Activated CD4-positive, alpha-beta memory T cell treated with anti-CD3 and anti-CD28 coated beads, Interleukin-2, amount 10 ng/mL, durations not matched to agents 7 days and 5 days (primary cell): ENCODE data around the gene OR2M3. TPM values are rescaled to one million over a fixed set of nuclear protein-coding genes. Genes with fewer than 3 reads are reported as not detected.

Experiments
- CTCF ChIA-PET: fragments of 350-600 bp; sonication (Branson Sonifier 250); formaldehyde crosslinking; loops from one replicate; lab custom pipeline; 2021; ENCODE audit warnings: antibody characterized with exemption, inconsistent platforms; lab: Charles Lee
- POLR2A ChIA-PET: fragments of 350-600 bp; sonication (Branson Sonifier 250); formaldehyde crosslinking; loops from one replicate; lab custom pipeline; 2021; ENCODE audit warnings: antibody characterized with exemption; lab: Charles Lee
- DNase-seq: peaks from one replicate; pipeline ENCODE4 v3.0.0-alpha.2; 2020
- H3K27ac Mint-ChIP-seq: one replicate; pipeline ENCODE4 v1.8.0; 2021; ENCODE audit warnings: mild to moderate bottlenecking, mixed read lengths
- H3K27me3 Mint-ChIP-seq: one replicate; pipeline ENCODE4 v1.8.0; 2021; ENCODE audit warnings: mixed read lengths
- H3K36me3 Mint-ChIP-seq: one replicate; pipeline ENCODE4 v1.8.0; 2021; ENCODE audit warnings: low read depth, mixed read lengths
- H3K4me1 Mint-ChIP-seq: one replicate; pipeline ENCODE4 v1.8.0; 2021; ENCODE audit warnings: mixed read lengths
- H3K4me3 Mint-ChIP-seq: one replicate; pipeline ENCODE4 v1.8.0; 2021; ENCODE audit warnings: mild to moderate bottlenecking, mixed read lengths
- H3K9me3 Mint-ChIP-seq: one replicate; pipeline ENCODE4 v1.8.0; 2021; ENCODE audit warnings: mixed read lengths
- total RNA-seq, 2 experiments: library from RNA; stranded (reverse); gene quantifications; one replicate each; pipeline ENCODE4 v1.2.3, GENCODE V29; 2021

Gene OR2M3, protein sequence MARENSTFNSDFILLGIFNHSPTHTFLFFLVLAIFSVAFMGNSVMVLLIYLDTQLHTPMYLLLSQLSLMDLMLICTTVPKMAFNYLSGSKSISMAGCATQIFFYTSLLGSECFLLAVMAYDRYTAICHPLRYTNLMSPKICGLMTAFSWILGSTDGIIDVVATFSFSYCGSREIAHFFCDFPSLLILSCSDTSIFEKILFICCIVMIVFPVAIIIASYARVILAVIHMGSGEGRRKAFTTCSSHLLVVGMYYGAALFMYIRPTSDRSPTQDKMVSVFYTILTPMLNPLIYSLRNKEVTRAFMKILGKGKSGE
- not detected for total RNA-seq

DNA sequence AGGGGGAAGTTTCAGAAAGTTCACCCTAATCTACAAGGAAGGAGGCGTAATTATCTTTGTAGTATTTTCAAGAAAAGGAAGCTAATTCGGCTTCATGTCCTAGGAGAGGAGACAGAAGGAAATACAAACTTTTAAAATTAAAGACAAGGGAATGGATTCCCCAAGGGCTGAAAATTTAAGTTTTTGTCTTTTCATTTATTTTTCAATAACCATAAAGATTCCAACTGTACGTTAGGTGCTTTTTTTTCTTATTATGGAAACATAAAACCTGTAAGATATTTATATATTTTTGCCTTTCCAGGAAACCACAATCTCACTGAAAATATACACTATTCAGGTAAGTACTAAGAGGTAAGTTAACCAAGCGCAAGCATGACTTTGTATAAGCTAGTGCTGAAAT lies at the start of gene OR2M3:
Gene OR2M3, plus strand, starts transcription at position 301 of the 400 bp plus-strand sequence. CDS start 5,803 bp downstream, outside the sequence.
- Mint-ChIP-seq H3K27ac (no peak within 1 kb of the TSS), H3K4me1 (no peaks in the 10 kb centered on the region), H3K36me3 (no peaks in the 10 kb centered on the region), H3K27me3 (no peaks in the 10 kb centered on the region), H3K9me3 (no peaks in the 10 kb centered on the region), H3K4me3 (no peak within 1 kb of the TSS)
- POLR2A ChIA-PET, result no interaction called here
- no peak for DNase-seq
- CTCF ChIA-PET, result no interaction called here

DNA sequence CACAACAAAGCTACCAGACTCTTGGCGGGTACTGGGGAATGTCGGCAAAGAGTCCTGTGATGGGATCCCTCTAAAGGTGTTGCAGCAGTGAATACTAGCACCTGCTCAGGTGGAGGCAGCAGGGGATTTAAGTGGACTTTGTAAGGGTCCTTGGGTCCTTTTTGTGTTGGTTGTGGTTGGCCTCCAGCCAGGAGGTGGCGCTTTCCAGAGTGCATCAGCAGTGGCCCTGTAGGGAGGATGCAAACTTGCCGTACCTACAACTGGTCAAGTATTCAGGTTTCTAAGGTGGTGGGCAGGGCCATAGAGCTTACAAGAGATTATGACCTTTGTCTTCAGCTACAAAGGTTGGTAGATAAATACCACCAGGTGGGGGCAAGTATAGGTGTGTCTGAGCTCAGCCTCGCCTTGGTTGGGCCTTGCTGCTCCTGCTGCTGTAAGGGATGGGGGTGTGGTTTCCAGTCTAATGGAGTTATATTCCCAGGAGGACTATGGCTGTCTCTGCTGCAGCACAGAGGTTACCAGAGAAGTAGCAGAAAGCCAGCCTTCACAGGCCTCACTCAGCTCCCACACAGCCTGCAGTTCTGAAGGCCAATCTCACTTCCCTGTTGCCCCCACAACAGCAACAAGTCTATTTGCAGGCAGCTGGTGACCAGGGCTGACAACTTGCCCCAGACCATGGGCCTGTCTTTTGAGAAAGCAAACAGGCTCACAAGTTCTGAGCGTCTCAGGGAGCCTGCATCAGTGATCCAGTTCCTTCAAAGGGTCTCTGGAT lies 44.8 kb upstream of the OR2M3 start:
- CTCF ChIA-PET, result no interaction called here
- no peaks in the 10 kb centered on the region for H3K27me3 Mint-ChIP-seq
- no peak overlapping the region for H3K4me3 Mint-ChIP-seq
- POLR2A ChIA-PET, result no interaction called here
- no peaks in the 10 kb centered on the region for H3K36me3 Mint-ChIP-seq
- no peaks in the 10 kb centered on the region for H3K9me3 Mint-ChIP-seq
- DNase-seq, result no peak
- no peaks in the 10 kb centered on the region for H3K4me1 Mint-ChIP-seq
- H3K27ac Mint-ChIP-seq, result no peak overlapping the region

DNA sequence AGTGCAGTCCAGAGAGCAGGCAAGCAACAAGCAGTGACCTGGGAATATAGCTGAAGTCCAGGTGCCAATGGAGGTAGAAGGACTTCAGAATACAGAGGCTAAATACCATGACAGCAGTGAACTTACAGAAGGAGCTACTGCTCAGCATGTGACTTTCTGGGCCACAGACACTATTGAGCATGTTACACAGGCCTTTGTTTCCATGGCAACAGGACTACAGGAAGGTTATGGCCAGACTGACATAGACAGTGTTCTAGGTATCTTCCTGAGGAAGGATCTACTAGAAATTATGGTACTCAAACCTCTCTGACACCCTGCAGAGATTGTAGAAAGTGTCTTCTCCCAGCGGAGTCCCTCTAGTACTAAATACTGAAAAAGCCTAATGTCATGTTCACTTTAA lies 41.1 kb upstream of the OR2M3 start:
- H3K4me1 Mint-ChIP-seq, result no peaks in the 10 kb centered on the region
- no peak overlapping the region for H3K27ac Mint-ChIP-seq
- POLR2A ChIA-PET, result no interaction called here
- DNase-seq, result no peak
- H3K9me3 Mint-ChIP-seq, result no peaks in the 10 kb centered on the region
- no peaks in the 10 kb centered on the region for H3K36me3 Mint-ChIP-seq
- CTCF ChIA-PET, result no interaction called here
- no peaks in the 10 kb centered on the region for H3K27me3 Mint-ChIP-seq
- no peak overlapping the region for H3K4me3 Mint-ChIP-seq

DNA sequence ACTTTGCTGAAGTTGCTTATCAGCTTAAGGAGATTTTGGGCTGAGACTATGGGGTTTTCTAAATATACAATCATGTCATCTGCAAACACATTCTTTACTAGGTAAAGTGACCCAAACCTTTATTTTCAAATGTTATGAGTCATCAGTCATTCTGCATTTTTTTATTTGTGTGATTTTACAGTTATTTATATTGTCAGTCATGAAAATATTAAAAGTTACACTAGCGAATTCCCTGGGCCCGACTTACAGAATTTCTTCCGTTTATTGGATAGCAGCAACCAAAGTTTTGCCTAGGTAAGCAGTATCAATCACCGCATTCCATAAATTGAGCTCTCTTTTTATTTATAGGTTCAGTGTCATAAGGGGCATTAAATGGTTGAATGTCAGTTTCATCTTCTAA lies 38.3 kb upstream of the OR2M3 start:
- POLR2A ChIA-PET, result no interaction called here
- no peaks in the 10 kb centered on the region for H3K4me1 Mint-ChIP-seq
- CTCF ChIA-PET, result no interaction called here
- DNase-seq, result no peak
- no peak overlapping the region for H3K27ac Mint-ChIP-seq
- H3K36me3 Mint-ChIP-seq, result no peaks in the 10 kb centered on the region
- H3K27me3 Mint-ChIP-seq, result no peaks in the 10 kb centered on the region
- H3K4me3 Mint-ChIP-seq, result no peak overlapping the region
- no peaks in the 10 kb centered on the region for H3K9me3 Mint-ChIP-seq

DNA sequence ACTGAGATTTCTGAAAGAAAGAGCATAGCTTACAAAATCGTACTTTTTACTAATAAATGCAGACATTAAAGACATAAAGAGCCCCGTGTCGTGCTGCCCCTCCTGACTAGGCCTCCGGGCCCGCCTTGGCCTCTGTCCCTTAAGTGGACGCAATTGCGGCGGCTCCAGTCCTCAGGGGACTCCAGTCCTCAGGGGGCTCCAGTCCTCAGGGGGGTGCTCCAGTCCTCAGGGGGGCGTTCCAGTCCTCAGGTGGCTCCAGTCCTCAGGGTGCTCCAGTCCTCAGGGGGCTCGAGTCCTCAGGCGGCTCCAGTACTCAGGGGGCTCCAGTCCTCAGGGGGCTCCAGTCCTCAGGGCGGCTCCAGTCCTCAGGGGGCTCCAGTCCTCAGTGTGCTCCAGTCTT lies 33.0 kb upstream of the OR2M3 start:
- Mint-ChIP-seq H3K36me3 (no peaks in the 10 kb centered on the region), H3K9me3 (peaks cover 9% of the 10 kb centered on the region), H3K4me1 (no peaks in the 10 kb centered on the region), H3K27ac (no peak overlapping the region), H3K4me3 (no peak overlapping the region), H3K27me3 (no peaks in the 10 kb centered on the region)
- DNase-seq, result no peak
- ChIA-PET CTCF (no interaction called here), POLR2A (no interaction called here)

DNA sequence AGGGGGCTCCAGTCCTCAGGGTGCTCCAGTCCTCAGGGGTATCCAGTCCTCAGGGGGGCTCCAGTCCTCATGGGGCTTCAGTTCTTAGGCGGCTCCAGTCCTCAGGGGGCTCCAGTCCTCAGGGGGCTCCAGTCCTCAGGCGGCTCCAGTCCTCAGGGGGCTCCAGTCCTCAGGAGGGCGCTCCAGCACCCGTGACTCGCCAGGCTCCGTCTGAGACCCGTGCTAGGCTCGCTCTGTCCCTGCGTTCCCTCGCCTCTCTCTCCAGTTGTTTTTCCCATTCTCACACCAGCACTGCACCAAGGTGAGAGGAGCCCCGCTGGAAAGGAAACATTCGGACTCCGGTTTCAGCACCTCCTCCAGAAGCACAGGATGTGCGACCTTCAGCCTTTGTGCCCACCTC lies 31.9 kb upstream of the OR2M3 start:
- H3K4me1 Mint-ChIP-seq, result no peaks in the 10 kb centered on the region
- ChIA-PET CTCF (no interaction called here), POLR2A (no interaction called here)
- no peak overlapping the region for H3K4me3 Mint-ChIP-seq
- no peak overlapping the region for H3K27ac Mint-ChIP-seq
- no peaks in the 10 kb centered on the region for H3K36me3 Mint-ChIP-seq
- no peaks in the 10 kb centered on the region for H3K27me3 Mint-ChIP-seq
- peaks cover 9% of the 10 kb centered on the region for H3K9me3 Mint-ChIP-seq
- DNase-seq, result no peak

DNA sequence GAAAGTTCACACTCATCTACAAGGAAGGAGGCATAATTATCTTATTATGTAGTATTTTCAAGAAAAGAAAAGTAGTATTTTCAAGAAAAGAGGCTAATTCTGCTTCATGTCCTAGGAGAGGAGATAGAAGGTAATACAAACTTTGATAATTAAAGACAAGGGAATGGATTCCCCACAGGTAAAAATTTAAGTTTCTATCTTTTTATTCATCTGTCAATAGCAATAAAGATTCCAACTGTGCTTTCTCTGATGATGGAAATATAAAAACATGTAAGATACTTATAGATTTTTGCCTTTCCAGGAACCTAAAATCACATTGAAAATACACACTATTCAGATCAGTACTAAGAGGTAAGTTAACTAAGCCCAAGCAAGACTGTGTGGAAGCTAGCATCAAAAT lies 22.5 kb upstream of the OR2M3 start, which contains the start of gene OR2M2:
Gene OR2M2, plus strand, starts transcription at position 301 of the 400 bp plus-strand sequence. CDS start 5,165 bp downstream, outside the sequence.
- DNase-seq, result no peak
- H3K27me3 Mint-ChIP-seq, result no peaks in the 10 kb centered on the region
- H3K27ac Mint-ChIP-seq, result no peak within 1 kb of the TSS
- H3K9me3 Mint-ChIP-seq, result peaks cover 3% of the 10 kb centered on the region
- no peaks in the 10 kb centered on the region for H3K4me1 Mint-ChIP-seq
- no peak within 1 kb of the TSS for H3K4me3 Mint-ChIP-seq
- no peaks in the 10 kb centered on the region for H3K36me3 Mint-ChIP-seq
- POLR2A ChIA-PET, result no interaction called here
- CTCF ChIA-PET, result no interaction called here

DNA sequence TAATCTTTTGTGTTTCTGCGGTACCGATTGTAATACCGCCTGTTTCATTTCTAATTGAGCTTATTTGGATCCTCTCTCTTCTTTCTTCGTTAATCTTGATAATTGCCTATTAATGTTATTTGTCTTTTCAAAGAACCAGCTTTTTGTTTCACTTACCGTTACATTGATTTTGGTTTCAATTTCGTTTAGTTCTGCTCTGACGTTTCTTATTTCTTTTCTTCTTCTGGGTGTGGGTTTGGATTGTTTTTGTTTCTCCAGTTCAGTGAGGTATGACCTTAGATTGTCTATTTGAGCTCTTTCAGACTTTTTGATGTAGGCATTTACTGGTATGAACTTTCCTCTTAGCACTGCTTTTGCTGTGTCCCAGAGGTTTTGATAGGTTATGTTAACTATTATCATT lies 13.1 kb upstream of the OR2M3 start:
- Mint-ChIP-seq H3K9me3 (peaks cover 11% of the 10 kb centered on the region), H3K4me3 (no peak overlapping the region), H3K4me1 (no peaks in the 10 kb centered on the region), H3K27me3 (no peaks in the 10 kb centered on the region), H3K36me3 (no peaks in the 10 kb centered on the region), H3K27ac (no peak overlapping the region)
- POLR2A ChIA-PET, result no interaction called here
- DNase-seq, result no peak
- CTCF ChIA-PET, result no interaction called here

DNA sequence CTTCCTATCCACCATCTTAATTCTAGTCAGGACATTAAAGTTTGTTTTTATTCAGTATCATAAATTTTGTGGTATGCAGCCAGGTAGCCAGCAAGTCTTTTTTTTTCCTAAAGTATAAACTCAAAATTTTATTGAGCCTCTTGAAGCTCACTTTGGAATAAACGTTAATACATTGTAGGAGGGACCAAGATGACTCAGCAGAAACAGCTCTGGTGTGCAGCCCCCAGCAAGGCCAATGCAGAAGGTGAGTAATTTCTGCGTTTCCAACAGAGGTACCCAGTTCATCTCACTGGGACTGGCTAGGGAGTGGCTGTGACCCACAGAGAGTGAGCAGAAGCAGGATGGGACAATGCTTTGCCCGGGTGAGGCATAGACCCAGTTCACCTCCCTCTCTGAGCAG lies 9.7 kb upstream of the OR2M3 start:
- no peak overlapping the region for H3K27ac Mint-ChIP-seq
- no peaks in the 10 kb centered on the region for H3K36me3 Mint-ChIP-seq
- H3K4me3 Mint-ChIP-seq, result no peak overlapping the region
- DNase-seq, result no peak
- H3K9me3 Mint-ChIP-seq, result peaks cover 15% of the 10 kb centered on the region
- ChIA-PET CTCF (no interaction called here), POLR2A (no interaction called here)
- H3K4me1 Mint-ChIP-seq, result no peaks in the 10 kb centered on the region
- no peaks in the 10 kb centered on the region for H3K27me3 Mint-ChIP-seq

DNA sequence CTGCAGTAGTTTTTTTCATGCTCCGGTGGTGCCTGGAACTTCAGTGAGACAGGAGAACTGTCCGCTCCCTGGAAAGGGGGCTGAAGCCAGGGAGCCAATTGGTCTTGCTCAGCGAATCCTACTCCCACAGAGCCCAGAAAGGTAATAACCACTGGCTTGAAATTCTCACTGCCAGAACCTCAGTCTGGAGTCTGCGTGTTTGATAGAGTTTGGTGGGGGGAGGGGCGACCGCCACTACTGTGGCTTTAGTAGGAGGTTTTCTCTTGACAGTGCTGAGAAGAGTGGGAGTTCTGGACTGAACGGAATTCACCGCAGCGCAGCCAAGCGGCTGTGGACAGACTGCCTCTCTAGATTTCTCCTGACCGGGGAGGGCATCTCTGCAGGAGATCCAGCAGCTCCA lies 8.0 kb upstream of the OR2M3 start:
- Mint-ChIP-seq H3K9me3 (peaks cover 11% of the 10 kb centered on the region), H3K36me3 (no peaks in the 10 kb centered on the region), H3K27ac (no peak overlapping the region), H3K4me1 (no peaks in the 10 kb centered on the region), H3K27me3 (no peaks in the 10 kb centered on the region), H3K4me3 (no peak overlapping the region)
- ChIA-PET POLR2A (no interaction called here), CTCF (no interaction called here)
- no peak for DNase-seq

DNA sequence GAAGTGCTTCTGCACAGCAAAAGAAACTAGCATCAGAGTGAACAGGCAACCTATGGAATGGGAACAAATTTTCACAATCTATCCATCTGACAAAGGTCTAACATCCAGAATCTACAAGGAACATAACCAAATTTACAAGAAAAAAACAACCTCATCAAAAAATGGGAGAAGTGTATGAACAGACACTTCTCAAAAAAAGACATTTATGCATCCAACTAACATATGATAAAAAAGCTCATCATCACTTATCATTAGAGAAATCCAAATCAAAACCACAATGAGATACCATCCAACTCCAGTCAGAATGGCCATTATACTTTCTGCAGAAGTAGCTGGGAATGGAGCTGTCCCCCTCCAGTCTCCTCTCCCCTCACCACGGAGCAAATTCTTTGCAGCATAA lies 2.9 kb upstream of the OR2M3 start:
- Mint-ChIP-seq H3K27me3 (no peaks in the 10 kb centered on the region), H3K36me3 (no peaks in the 10 kb centered on the region), H3K4me1 (no peaks in the 10 kb centered on the region), H3K4me3 (no peak overlapping the region), H3K27ac (no peak overlapping the region), H3K9me3 (peaks cover 3% of the 10 kb centered on the region)
- CTCF ChIA-PET, result no interaction called here
- POLR2A ChIA-PET, result no interaction called here
- DNase-seq, result no peak

DNA sequence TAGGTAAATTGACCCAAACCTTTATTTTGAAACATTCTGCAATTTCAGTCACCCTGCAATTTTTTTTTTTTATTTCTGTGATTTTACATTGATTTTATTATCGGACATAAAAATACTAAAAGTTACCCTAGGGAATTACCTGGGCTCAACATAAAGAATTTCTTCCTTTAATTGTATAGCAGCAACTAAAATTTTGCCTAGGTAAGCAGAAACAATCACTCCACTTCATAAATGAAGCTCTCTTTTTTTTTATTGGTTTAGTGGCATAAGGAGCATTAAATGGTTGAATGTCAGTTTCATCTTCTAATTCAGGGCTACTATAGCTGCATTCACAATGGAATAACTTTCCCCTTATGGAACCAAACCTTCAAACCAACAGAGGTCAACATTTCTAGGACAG lies 18.8 kb downstream of the OR2M3 start:
- ChIA-PET POLR2A (no interaction called here), CTCF (no interaction called here)
- Mint-ChIP-seq H3K4me3 (no peak overlapping the region), H3K9me3 (peaks cover 2% of the 10 kb centered on the region), H3K4me1 (no peaks in the 10 kb centered on the region), H3K27me3 (no peaks in the 10 kb centered on the region), H3K36me3 (no peaks in the 10 kb centered on the region), H3K27ac (no peak overlapping the region)
- no peak for DNase-seq

DNA sequence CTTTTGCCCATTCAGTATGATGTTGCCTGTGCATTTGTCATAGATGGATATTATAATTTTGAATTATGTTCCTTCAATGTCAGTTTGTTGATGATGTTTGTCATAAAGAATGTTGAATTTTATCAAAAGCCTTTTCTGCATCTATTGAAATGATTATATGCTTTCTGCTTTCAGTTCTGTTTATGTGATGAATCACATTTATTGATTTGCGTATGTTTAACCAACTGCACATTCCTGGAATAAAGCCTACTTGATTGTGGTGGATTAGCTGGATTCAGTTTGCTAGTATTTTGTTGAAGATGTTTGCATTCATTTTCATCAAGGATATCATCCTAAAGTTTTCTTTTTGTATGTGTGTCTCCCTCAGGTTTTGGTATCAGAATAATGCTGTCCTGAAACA lies 28.5 kb downstream of the OR2M3 start:
- POLR2A ChIA-PET, result no interaction called here
- Mint-ChIP-seq H3K9me3 (peaks cover 3% of the 10 kb centered on the region), H3K4me3 (no peak overlapping the region), H3K36me3 (no peaks in the 10 kb centered on the region), H3K4me1 (no peaks in the 10 kb centered on the region), H3K27me3 (no peaks in the 10 kb centered on the region), H3K27ac (no peak overlapping the region)
- CTCF ChIA-PET, result no interaction called here
- DNase-seq, result no peak
